ENCODE data around the gene CXXC5. TPM values are rescaled to one million over a fixed set of nuclear protein-coding genes. Genes with fewer than 3 reads are reported as not detected.
A peak's percentile ranks its signal among the peaks of the same experiment; 100 is the strongest.

CXXC5 gene
- total RNA-seq, 6 donors from 2014 or later = 25.7 to 39.5 (median 33.0) TPM

DNA sequence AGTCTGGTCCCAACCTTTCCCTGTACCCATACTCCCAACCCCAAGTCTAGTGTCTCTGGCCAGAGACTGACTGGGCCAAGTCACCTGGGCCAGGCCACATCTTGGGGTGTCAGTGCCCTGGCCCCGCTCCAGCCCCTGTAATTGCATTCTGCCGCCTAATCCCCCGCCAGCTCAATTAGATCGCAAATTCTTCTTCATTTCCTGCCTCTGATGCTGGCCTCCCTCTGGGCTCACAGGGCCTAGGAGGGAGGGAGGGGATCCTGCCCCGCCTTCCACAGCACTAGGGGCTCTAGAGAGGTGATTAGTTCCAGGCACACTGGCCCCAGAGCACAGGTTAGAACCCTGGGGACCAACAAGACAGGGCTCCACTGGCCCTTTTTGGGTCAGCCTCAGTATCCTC lies 5.5 kb downstream of the CXXC5 start:
- 55 to 63% methylated on average over 4 to 5 of the region's 5 CpGs for WGBS, 2 donors
- peaks cover 0 to 7% (median 0%) of the 10 kb centered on the region in 4 donors for H3K27me3 ChIP-seq
- H3K4me3 ChIP-seq = no peak overlapping the region
- DNase-seq (no peak), ATAC-seq (ENCODE audit: low FRiP score in 2 of 2) (no peak)
- H3K27ac ChIP-seq = peak overlapping the region; percentile 77 to 95 (median 89)
- TF ChIP-seq POLR2AphosphoS5 (IDR thresholded peaks at IDR 0.05) (no peak), EP300 (IDR thresholded peaks at IDR 0.05) (no peak), POLR2A (IDR thresholded peaks at IDR 0.05) (no peak)
- TF ChIP-seq, protein P1, sequence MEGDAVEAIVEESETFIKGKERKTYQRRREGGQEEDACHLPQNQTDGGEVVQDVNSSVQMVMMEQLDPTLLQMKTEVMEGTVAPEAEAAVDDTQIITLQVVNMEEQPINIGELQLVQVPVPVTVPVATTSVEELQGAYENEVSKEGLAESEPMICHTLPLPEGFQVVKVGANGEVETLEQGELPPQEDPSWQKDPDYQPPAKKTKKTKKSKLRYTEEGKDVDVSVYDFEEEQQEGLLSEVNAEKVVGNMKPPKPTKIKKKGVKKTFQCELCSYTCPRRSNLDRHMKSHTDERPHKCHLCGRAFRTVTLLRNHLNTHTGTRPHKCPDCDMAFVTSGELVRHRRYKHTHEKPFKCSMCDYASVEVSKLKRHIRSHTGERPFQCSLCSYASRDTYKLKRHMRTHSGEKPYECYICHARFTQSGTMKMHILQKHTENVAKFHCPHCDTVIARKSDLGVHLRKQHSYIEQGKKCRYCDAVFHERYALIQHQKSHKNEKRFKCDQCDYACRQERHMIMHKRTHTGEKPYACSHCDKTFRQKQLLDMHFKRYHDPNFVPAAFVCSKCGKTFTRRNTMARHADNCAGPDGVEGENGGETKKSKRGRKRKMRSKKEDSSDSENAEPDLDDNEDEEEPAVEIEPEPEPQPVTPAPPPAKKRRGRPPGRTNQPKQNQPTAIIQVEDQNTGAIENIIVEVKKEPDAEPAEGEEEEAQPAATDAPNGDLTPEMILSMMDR (IDR thresholded peaks at IDR 0.05) = no peak
- peaks cover 87 to 100% (median 91%) of the 10 kb centered on the region in 4 donors for H3K4me1 ChIP-seq
- no peaks in the 10 kb centered on the region for H3K9me3 ChIP-seq
- H3K36me3 ChIP-seq = no peaks in the 10 kb centered on the region

DNA sequence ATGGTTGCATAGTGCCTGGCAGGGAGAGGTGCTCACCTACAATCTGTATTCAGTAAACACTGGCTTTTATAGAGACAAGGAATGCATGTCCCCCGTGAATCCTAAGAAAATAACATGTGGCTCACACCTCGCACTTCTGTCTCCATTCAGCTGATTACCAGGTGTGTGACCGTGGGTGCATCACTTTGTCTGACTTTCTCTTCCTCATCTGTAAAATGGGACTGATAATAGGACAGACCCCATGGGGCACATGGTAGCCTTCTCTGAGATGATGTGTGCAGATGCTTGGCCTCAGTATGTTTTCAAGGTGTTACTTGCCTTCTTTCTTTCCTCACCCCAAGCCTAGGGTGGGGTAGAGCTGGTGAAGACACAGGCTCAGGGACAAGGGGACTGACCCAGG lies 6.3 kb downstream of the CXXC5 start:
- TF ChIP-seq, protein P1 (IDR thresholded peaks at IDR 0.05) = no peak
- TF ChIP-seq POLR2A (IDR thresholded peaks at IDR 0.05) = no peak
- TF ChIP-seq EP300 (IDR thresholded peaks at IDR 0.05) = no peak
- TF ChIP-seq POLR2AphosphoS5 (IDR thresholded peaks at IDR 0.05) = no peak
- ATAC-seq (ENCODE audit: low FRiP score in 2 of 2) (no peak), DNase-seq (no peak)
- H3K27me3 ChIP-seq = peaks cover 0 to 14% (median 0%) of the 10 kb centered on the region in 4 donors
- no peak overlapping the region for H3K4me3 ChIP-seq
- no peaks in the 10 kb centered on the region for H3K36me3 ChIP-seq
- H3K27ac ChIP-seq = peak overlapping the region; percentile 77 to 95 (median 89)
- no peaks in the 10 kb centered on the region for H3K9me3 ChIP-seq
- 72 to 92% methylated on average over 3 of the region's 3 CpGs for WGBS, 2 donors
- peaks cover 92 to 100% (median 95%) of the 10 kb centered on the region in 4 donors for H3K4me1 ChIP-seq

DNA sequence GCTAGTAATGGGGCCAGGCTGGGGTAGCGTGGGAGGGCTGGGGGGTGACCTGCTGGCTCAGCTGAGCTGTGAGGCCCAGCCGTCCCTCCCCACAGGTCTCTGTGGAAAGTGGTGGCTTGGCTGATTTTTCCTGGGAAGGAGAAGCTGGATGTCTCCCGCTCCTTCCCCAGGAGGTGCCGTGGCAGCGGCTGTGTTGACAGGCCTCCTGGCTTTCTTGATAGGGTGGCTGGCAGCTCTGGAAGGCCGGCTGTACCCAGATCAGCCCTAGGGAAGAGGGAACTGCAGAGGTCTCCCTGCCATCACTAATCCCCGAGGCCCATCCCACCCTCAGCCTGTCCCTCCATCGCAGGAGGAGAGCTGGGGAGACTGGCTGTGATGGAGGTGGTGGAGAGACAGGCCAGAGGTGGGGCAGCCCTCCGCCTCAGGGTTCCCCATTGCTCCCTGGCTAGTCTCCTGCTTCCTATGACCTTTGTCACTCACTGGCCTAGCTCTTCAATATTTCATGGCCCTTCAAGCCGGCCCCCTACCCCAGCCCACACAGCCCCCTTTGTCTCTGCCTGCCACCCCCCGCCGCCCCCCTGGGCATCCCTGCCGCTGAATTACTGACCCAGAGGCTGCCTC lies 6.8 kb downstream of the CXXC5 start:
- peak in 1 of 2 donors; percentile 37 for DNase-seq
- TF ChIP-seq, protein P1 (IDR thresholded peaks at IDR 0.05) = no peak
- TF ChIP-seq POLR2AphosphoS5 (IDR thresholded peaks at IDR 0.05) (no peak), EP300 (IDR thresholded peaks at IDR 0.05) (no peak), POLR2A (IDR thresholded peaks at IDR 0.05) (no peak)
- 60 to 68% methylated on average over 5 to 13 of the region's 13 CpGs for WGBS, 2 donors
- H3K4me1 ChIP-seq = peaks cover 93 to 100% (median 96%) of the 10 kb centered on the region in 4 donors
- no peaks in the 10 kb centered on the region for H3K9me3 ChIP-seq
- H3K36me3 ChIP-seq = no peaks in the 10 kb centered on the region
- no peak for ATAC-seq (ENCODE audit: low FRiP score in 2 of 2)
- H3K27me3 ChIP-seq = peaks cover 0 to 11% (median 0%) of the 10 kb centered on the region in 4 donors
- H3K4me3 ChIP-seq = no peak overlapping the region
- peak overlapping the region; percentile 71 to 95 (median 89) for H3K27ac ChIP-seq

DNA sequence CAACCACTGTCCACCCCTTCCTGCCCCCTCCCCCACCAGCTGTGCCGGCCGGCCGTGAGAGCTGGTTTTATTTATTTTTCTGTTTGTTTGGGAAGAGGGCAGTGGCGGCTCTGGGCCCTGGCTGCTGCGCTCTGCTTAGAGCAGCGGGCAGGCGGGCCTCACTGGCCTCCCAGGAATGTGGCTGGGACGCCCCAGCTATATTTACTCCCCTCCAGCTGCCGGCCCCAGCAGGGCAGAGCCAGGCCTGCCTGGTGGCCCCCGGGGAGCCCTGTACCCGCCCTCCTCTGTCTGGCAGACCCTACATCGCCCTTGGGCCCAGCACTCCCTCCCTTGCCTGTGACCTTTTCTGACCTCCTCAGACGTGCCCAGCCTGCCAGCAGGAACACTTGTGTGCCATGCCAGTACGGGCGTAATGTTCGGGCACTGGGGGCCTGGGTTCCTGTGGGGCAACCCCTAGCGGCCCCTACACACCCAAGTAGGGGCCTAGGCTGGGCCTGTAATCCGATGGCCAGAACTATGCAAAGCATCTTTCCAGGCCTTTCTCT lies 7.7 kb downstream of the CXXC5 start:
- H3K4me3 ChIP-seq = no peak overlapping the region
- ATAC-seq (ENCODE audit: low FRiP score in 2 of 2) (peak in 1 of 2 donors; percentile 45), DNase-seq (peak; percentile 68 to 83)
- peaks cover 94 to 100% (median 96%) of the 10 kb centered on the region in 4 donors for H3K4me1 ChIP-seq
- 12 to 23% methylated on average over 10 to 12 of the region's 18 CpGs for WGBS, 2 donors
- H3K27ac ChIP-seq = peak overlapping the region; percentile 71 to 95 (median 89)
- TF ChIP-seq POLR2AphosphoS5 (IDR thresholded peaks at IDR 0.05) = peak; percentile 20 to 37
- TF ChIP-seq EP300 (IDR thresholded peaks at IDR 0.05) = no peak
- TF ChIP-seq POLR2A (IDR thresholded peaks at IDR 0.05) = peak in 1 of 4 donors; percentile 36
- TF ChIP-seq, protein P1 (IDR thresholded peaks at IDR 0.05) = peak in 1 of 6 experiments; percentile 17
- no peaks in the 10 kb centered on the region for H3K36me3 ChIP-seq
- peaks cover 0 to 7% (median 0%) of the 10 kb centered on the region in 4 donors for H3K27me3 ChIP-seq
- H3K9me3 ChIP-seq = no peaks in the 10 kb centered on the region
